Measurements from ENCODE around the gene METTL21C. TPM values are rescaled to one million over a fixed set of nuclear protein-coding genes. Genes with fewer than 3 reads are reported as not detected.

The METTL21C gene
- total RNA-seq, 1 experiment from 2014 or later = not detected

- ChIA-PET CTCF (no interaction called here), POLR2A (ENCODE audit: low non-redundant PET) (no interaction called here)
- no peaks in the 10 kb centered on the region for H3K9me3 ChIP-seq (ENCODE audit: low read depth, low read length, poor library complexity, severe bottlenecking)
- no peak overlapping the region for H3K27ac ChIP-seq (ENCODE audit: low read depth, low read length, poor library complexity, severe bottlenecking)
- H3K36me3 ChIP-seq (ENCODE audit: insufficient read depth, low read length, poor library complexity, severe bottlenecking) = peaks cover 47% of the 10 kb centered on the region
- H3K27me3 ChIP-seq (replicated peaks; ENCODE audit: insufficient read depth, low read depth, low read length, poor library complexity) = no peaks in the 10 kb centered on the region
- no peak for TF ChIP-seq EZH2 (IDR thresholded peaks at IDR 0.05; ENCODE audit: borderline replicate concordance, low read depth, low read length, poor library complexity, severe bottlenecking)
- TF ChIP-seq, protein P1, sequence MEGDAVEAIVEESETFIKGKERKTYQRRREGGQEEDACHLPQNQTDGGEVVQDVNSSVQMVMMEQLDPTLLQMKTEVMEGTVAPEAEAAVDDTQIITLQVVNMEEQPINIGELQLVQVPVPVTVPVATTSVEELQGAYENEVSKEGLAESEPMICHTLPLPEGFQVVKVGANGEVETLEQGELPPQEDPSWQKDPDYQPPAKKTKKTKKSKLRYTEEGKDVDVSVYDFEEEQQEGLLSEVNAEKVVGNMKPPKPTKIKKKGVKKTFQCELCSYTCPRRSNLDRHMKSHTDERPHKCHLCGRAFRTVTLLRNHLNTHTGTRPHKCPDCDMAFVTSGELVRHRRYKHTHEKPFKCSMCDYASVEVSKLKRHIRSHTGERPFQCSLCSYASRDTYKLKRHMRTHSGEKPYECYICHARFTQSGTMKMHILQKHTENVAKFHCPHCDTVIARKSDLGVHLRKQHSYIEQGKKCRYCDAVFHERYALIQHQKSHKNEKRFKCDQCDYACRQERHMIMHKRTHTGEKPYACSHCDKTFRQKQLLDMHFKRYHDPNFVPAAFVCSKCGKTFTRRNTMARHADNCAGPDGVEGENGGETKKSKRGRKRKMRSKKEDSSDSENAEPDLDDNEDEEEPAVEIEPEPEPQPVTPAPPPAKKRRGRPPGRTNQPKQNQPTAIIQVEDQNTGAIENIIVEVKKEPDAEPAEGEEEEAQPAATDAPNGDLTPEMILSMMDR (conservative IDR thresholded peaks at IDR 0.05; ENCODE audit: low read depth, low read length) = no peak
- peaks cover 2% of the 10 kb centered on the region for H3K4me1 ChIP-seq (ENCODE audit: insufficient read depth, low read length, poor library complexity, severe bottlenecking)
- intact Hi-C loops (cut with micrococcal nuclease; ENCODE audit: unreplicated experiment) = no loop called here
- no peak for DNase-seq (ENCODE audit: low spot score)
- no peak overlapping the region for H3K4me3 ChIP-seq (ENCODE audit: low read depth, low read length, poor library complexity, severe bottlenecking)
- no TSS peak for BruUV-seq (replicated peaks)
These were observed 52.4 kb downstream of the METTL21C start for GRCh38 chr13:102642475-102642874.

GRCh38 chr13:102642029-102642428 lies 52.8 kb downstream of the METTL21C start:
- Histone ChIP-seq H3K27ac (ENCODE audit: low read depth, low read length, poor library complexity, severe bottlenecking) (no peak overlapping the region), H3K4me1 (ENCODE audit: insufficient read depth, low read length, poor library complexity, severe bottlenecking) (no peaks in the 10 kb centered on the region), H3K9me3 (ENCODE audit: low read depth, low read length, poor library complexity, severe bottlenecking) (no peaks in the 10 kb centered on the region), H3K27me3 (replicated peaks; ENCODE audit: insufficient read depth, low read depth, low read length, poor library complexity) (no peaks in the 10 kb centered on the region), H3K36me3 (ENCODE audit: insufficient read depth, low read length, poor library complexity, severe bottlenecking) (peaks cover 48% of the 10 kb centered on the region), H3K4me3 (ENCODE audit: low read depth, low read length, poor library complexity, severe bottlenecking) (no peak overlapping the region)
- no TSS peak for BruUV-seq (replicated peaks)
- CTCF ChIA-PET = no interaction called here
- intact Hi-C loops (cut with micrococcal nuclease; ENCODE audit: unreplicated experiment) = no loop called here
- POLR2A ChIA-PET (ENCODE audit: low non-redundant PET) = no interaction called here
- DNase-seq (ENCODE audit: low spot score) = no peak
- no peak for TF ChIP-seq EZH2 (IDR thresholded peaks at IDR 0.05; ENCODE audit: borderline replicate concordance, low read depth, low read length, poor library complexity, severe bottlenecking)
- TF ChIP-seq, protein P1 (conservative IDR thresholded peaks at IDR 0.05; ENCODE audit: low read depth, low read length) = no peak

- CTCF ChIA-PET = no interaction called here
- BruUV-seq (replicated peaks) = no TSS peak
- no peaks in the 10 kb centered on the region for H3K9me3 ChIP-seq (ENCODE audit: low read depth, low read length, poor library complexity, severe bottlenecking)
- intact Hi-C loops (cut with micrococcal nuclease; ENCODE audit: unreplicated experiment) = no loop called here
- H3K27ac ChIP-seq (ENCODE audit: low read depth, low read length, poor library complexity, severe bottlenecking) = no peak overlapping the region
- H3K27me3 ChIP-seq (replicated peaks; ENCODE audit: insufficient read depth, low read depth, low read length, poor library complexity) = no peaks in the 10 kb centered on the region
- POLR2A ChIA-PET (ENCODE audit: low non-redundant PET) = no interaction called here
- peaks cover 42% of the 10 kb centered on the region for H3K36me3 ChIP-seq (ENCODE audit: insufficient read depth, low read length, poor library complexity, severe bottlenecking)
- TF ChIP-seq EZH2 (IDR thresholded peaks at IDR 0.05; ENCODE audit: borderline replicate concordance, low read depth, low read length, poor library complexity, severe bottlenecking) = no peak
- TF ChIP-seq, protein P1 (conservative IDR thresholded peaks at IDR 0.05; ENCODE audit: low read depth, low read length) = no peak
- no peak overlapping the region for H3K4me3 ChIP-seq (ENCODE audit: low read depth, low read length, poor library complexity, severe bottlenecking)
- no peaks in the 10 kb centered on the region for H3K4me1 ChIP-seq (ENCODE audit: insufficient read depth, low read length, poor library complexity, severe bottlenecking)
- no peak for DNase-seq (ENCODE audit: low spot score)
These were observed 56.1 kb downstream of the METTL21C start for GRCh38 chr13:102638741-102639140.

Other genes with a start within 250 kb of the METTL21C start
- gene TPP2, start 98.1 kb downstream of the METTL21C start, total RNA-seq (2021) = 52.5 and 54.4 TPM in 2 replicates
- gene TEX30, start 78.7 kb upstream of the METTL21C start, total RNA-seq (2021) = 29.8 and 44.1 TPM in 2 replicates
- 10.8 and 12.0 TPM in 2 replicates for gene POGLUT2, start 103.9 kb upstream of the METTL21C start, total RNA-seq (2021)
- gene BIVM, start 104.1 kb upstream of the METTL21C start, total RNA-seq (2021) = 19.5 and 21.9 TPM in 2 replicates
- 36.2 and 37.6 TPM in 2 replicates for gene ERCC5, start 151.0 kb upstream of the METTL21C start, total RNA-seq (2021)